HG02642 (cell line): ENCODE data around the gene KCTD2.

ENCODE experiments used
- ATAC-seq: cut with Tn5 transposase; IDR thresholded peaks from one replicate; pipeline ENCODE4 v1.9.1; 2021; ENCODE audit warnings: mild to moderate bottlenecking; ENCODE audit not compliant: unreplicated experiment, poor library complexity

Gene KCTD2

GRCh38 chr17:75114552-75115314 is 67.7 kb downstream of the KCTD2 start:
- ATAC-seq, result no peak
